Suppressor macrophage treated with lipopolysaccharide for 4 hours (primary cell): ENCODE measurements around the gene PNCK.

Source experiments
- DNase-seq: peaks from one replicate; pipeline ENCODE4 v3.0.0-alpha.2; 2020

PNCK gene

GRCh38 chrX:153626863-153627674, 46.5 kb downstream of the PNCK start:
- no peak for DNase-seq

GRCh38 chrX:153626025-153626633, 47.5 kb downstream of the PNCK start:
- no peak for DNase-seq

- no peak for DNase-seq
These were observed 48.2 kb downstream of the PNCK start for GRCh38 chrX:153625271-153626024.

- DNase-seq: no peak
These were observed 49.2 kb downstream of the PNCK start for GRCh38 chrX:153624196-153625091.

GRCh38 chrX:153623310-153624029, 50.1 kb downstream of the PNCK start:
- no peak for DNase-seq

- DNase-seq: no peak
These were observed 50.8 kb downstream of the PNCK start for GRCh38 chrX:153622661-153623309.

GRCh38 chrX:153621949-153622598, 51.5 kb downstream of the PNCK start:
- no peak for DNase-seq

- DNase-seq: no peak
These were observed 53.0 kb downstream of the PNCK start for GRCh38 chrX:153620576-153620975.
